ENCODE results near the gene MRPL58. TPM values are rescaled to one million over a fixed set of nuclear protein-coding genes. Genes with fewer than 3 reads are reported as not detected.
A peak's percentile ranks its signal among the peaks of the same experiment; 100 is the strongest.

The MRPL58 gene
- total and polyA plus RNA-seq, 10 of the 15 experiments (the other 5 are each of a cell fraction or from before 2014, with no cell fraction given) = 23.0 to 64.3 (median 51.9) TPM

GRCh38 chr17:75031972-75032719 is 19.7 kb downstream of the MRPL58 start (continued):
- TF ChIP-seq ATF3 (IDR thresholded peaks at IDR 0.05; ENCODE audit: borderline replicate concordance, extremely low read depth, low read depth, low read length) = no peak
- TF ChIP-seq SMAD1 (IDR thresholded peaks at IDR 0.05; ENCODE audit: low read depth, partially characterized antibody) = no peak
- no peak for TF ChIP-seq EGR1 (IDR thresholded peaks at IDR 0.05; ENCODE audit: borderline replicate concordance in 1 of 2, low read depth in 2 of 2, low read length in 2 of 2)
- no peak for TF ChIP-seq NR2C2 (IDR thresholded peaks at IDR 0.05; ENCODE audit: borderline replicate concordance, control insufficient read depth, insufficient read length, low read depth)

- Histone ChIP-seq H3K36me3 (ENCODE audit: control insufficient read depth in 2 of 2, insufficient read depth in 2 of 2, low read length in 1 of 2) (no peaks in the 10 kb centered on the region), H3K4me3 (peak overlapping the region; percentile 36), H3K4me2 (ENCODE audit: control insufficient read depth, insufficient read depth) (peak overlapping the region; percentile 97), H3K4me1 (ENCODE audit: control insufficient read depth, insufficient read depth, low read length) (0 out of 2 replicates have a peak, but pooled peaks cover 4% of the 10 kb centered on the region), H3K9me3 (replicated peaks; ENCODE audit: control insufficient read depth, insufficient read depth, low read length) (no peaks in the 10 kb centered on the region; the same call in 2 of the 3 replicates), H4K20me1 (ENCODE audit: control insufficient read depth, insufficient read depth) (no peaks in the 10 kb centered on the region), H3K79me2 (ENCODE audit: control insufficient read depth, insufficient read depth, low read length) (no peaks in the 10 kb centered on the region), H3K27ac (ENCODE audit: control insufficient read depth, insufficient read depth) (no peak overlapping the region), H2AFZ (ENCODE audit: control insufficient read depth, low read depth, low read length) (peak overlapping the region; percentile 40), H3K9ac (ENCODE audit: control insufficient read depth, insufficient read depth, low read length) (no peak overlapping the region), H3K27me3 (replicated peaks in 1 of 2; ENCODE audit: control insufficient read depth in 2 of 2, insufficient read depth in 2 of 2, low read length in 1 of 2) (no peaks in the 10 kb centered on the region)
- no peak for FAIRE-seq
- DNase-seq (ENCODE audit: low read depth, low spot score) = no peak
- RAD21 ChIA-PET (ENCODE audit: unreplicated experiment) = interaction anchor here (0.5 to 2.4 kb wide), 8 partner anchors 16 to 169 kb away, joined by 3 to 21 read pairs (median 4); partner anchors contain the start of gene MRPL58
- in situ Hi-C loops (cut with MboI) (no loop called here), intact Hi-C loops (cut with micrococcal nuclease; ENCODE audit: unreplicated experiment) (loop anchor here (5.0 to 10.0 kb wide), 2 partner anchors 68 to 150 kb away; partner anchors contain the start of gene SUMO2)
- SMC1A ChIA-PET (ENCODE audit: uncharacterized antibody, unreplicated experiment) = interaction anchor here (1.4 to 1.6 kb wide), 3 partner anchors 16 to 71 kb away, joined by 5 to 15 read pairs (median 9); no protein-coding TSS in a partner anchor
- TF ChIP-seq NKRF (conservative IDR thresholded peaks at IDR 0.05) (no peak), SMARCA5 (IDR thresholded peaks at IDR 0.05) (no peak), LARP7 (IDR thresholded peaks at IDR 0.05) (no peak), ZNF207 (IDR thresholded peaks at IDR 0.05; ENCODE audit: borderline replicate concordance) (no peak), SUZ12 (IDR thresholded peaks at IDR 0.05; ENCODE audit: unreplicated experiment) (no peak), SP1 (IDR thresholded peaks at IDR 0.05; ENCODE audit: low read depth, low read length) (no peak), MYC (IDR thresholded peaks at IDR 0.05; ENCODE audit: insufficient read depth, insufficient read length, insufficient replicate concordance, low read length, severe bottlenecking) (no peak), PAX5 (IDR thresholded peaks at IDR 0.05; ENCODE audit: borderline replicate concordance, low read depth, low read length) (no peak)
- POLR2A ChIA-PET = interaction anchor here (2.1 kb wide), 1 partner anchor 20 kb away, joined by 10 read pairs; the partner anchor contains the start of gene MRPL58
- no TSS peak for BruUV-seq (replicated peaks)
- CTCF ChIA-PET = interaction anchor here (0.8 to 5.3 kb wide), 7 partner anchors 16 to 177 kb away, joined by 3 to 37 read pairs (median 5); partner anchors contain the start of gene MRPL58
- peak; percentile 8 for ATAC-seq
- 18% methylated on average over 9 of the region's 13 CpGs for WGBS (ENCODE audit: insufficient coverage, insufficient replicate concordance, low lambda C conversion rate, missing lambda C conversion rate)
Measured at GRCh38 chr17:75032720-75033280, 20.3 kb downstream of the MRPL58 start.

Data from GM12878 (cell line).